HG03558 (cell line): ENCODE data around the gene KCNE4.

Experiments used
- ATAC-seq: cut with Tn5 transposase; IDR thresholded peaks from one replicate; pipeline ENCODE4 v1.9.1; 2021; ENCODE audit warnings: moderate number of reproducible peaks; ENCODE audit not compliant: unreplicated experiment; ENCODE audit errors: extremely low read depth

The KCNE4 gene

GRCh38 chr2:223082706-223083105, 30.7 kb downstream of the KCNE4 start:
- no peak for ATAC-seq

GRCh38 chr2:223083402-223084070, 31.5 kb downstream of the KCNE4 start:
- ATAC-seq, result no peak

- no peak for ATAC-seq
These were observed 32.9 kb downstream of the KCNE4 start for GRCh38 chr2:223084873-223085272.

GRCh38 chr2:223086370-223086981, 34.5 kb downstream of the KCNE4 start:
- ATAC-seq, result no peak

GRCh38 chr2:223087466-223087865, 35.5 kb downstream of the KCNE4 start:
- no peak for ATAC-seq

GRCh38 chr2:223088866-223089265, 36.9 kb downstream of the KCNE4 start:
- ATAC-seq, result no peak

- no peak for ATAC-seq
These were observed 38.0 kb downstream of the KCNE4 start for GRCh38 chr2:223090039-223090438.

- no peak for ATAC-seq
These were observed 38.7 kb downstream of the KCNE4 start for GRCh38 chr2:223090540-223091235.

GRCh38 chr2:223092667-223093066, 40.7 kb downstream of the KCNE4 start:
- no peak for ATAC-seq

- ATAC-seq, result no peak
These were observed 41.6 kb downstream of the KCNE4 start for GRCh38 chr2:223093436-223094241.

GRCh38 chr2:223095207-223095606, 43.2 kb downstream of the KCNE4 start:
- ATAC-seq, result no peak

- no peak for ATAC-seq
These were observed 44.4 kb downstream of the KCNE4 start for GRCh38 chr2:223096235-223096970.

GRCh38 chr2:223097888-223098383, 45.9 kb downstream of the KCNE4 start:
- ATAC-seq, result no peak

GRCh38 chr2:223099561-223099960, 47.6 kb downstream of the KCNE4 start:
- ATAC-seq, result no peak

GRCh38 chr2:223100061-223100511, 48.1 kb downstream of the KCNE4 start:
- no peak for ATAC-seq

- no peak for ATAC-seq
These were observed 49.5 kb downstream of the KCNE4 start for GRCh38 chr2:223101340-223102039.

GRCh38 chr2:223102040-223102400, 50.0 kb downstream of the KCNE4 start:
- no peak for ATAC-seq

GRCh38 chr2:223102450-223102849, 50.5 kb downstream of the KCNE4 start:
- ATAC-seq, result no peak
